ENCODE data around the gene FPR3. TPM values are rescaled to one million over a fixed set of nuclear protein-coding genes. Genes with fewer than 3 reads are reported as not detected.

Gene FPR3
- total RNA-seq, 1 donor from 2014 or later = not detected

GRCh38 chr19:51800473-51801244 is 5.7 kb downstream of the FPR3 start:
- Histone ChIP-seq H4K20me1 (ENCODE audit: low read depth) (no peaks in the 10 kb centered on the region), H3K9me3 (ENCODE audit: low read depth) (peaks cover 7% of the 10 kb centered on the region), H3K9ac (no peak overlapping the region), H3K4me2 (no peak overlapping the region), H2AFZ (replicated peaks) (no peak overlapping the region), H3K4me1 (no peaks in the 10 kb centered on the region), H3K27ac (no peak overlapping the region), H3K4me3 (no peak overlapping the region), H3K36me3 (no peaks in the 10 kb centered on the region), H3K27me3 (no peaks in the 10 kb centered on the region), H3F3A (ENCODE audit: low read depth) (no peaks in the 10 kb centered on the region), H3K79me2 (ENCODE audit: low read depth) (no peaks in the 10 kb centered on the region)
- TF ChIP-seq CTCF (IDR thresholded peaks at IDR 0.05) (no peak), EZH2 (IDR thresholded peaks at IDR 0.05) (no peak), EZH2phosphoT487 (IDR thresholded peaks at IDR 0.05) (no peak)
- Mint-ChIP-seq H3K9me3 (peaks cover 23% of the 10 kb centered on the region), H3K36me3 (no peaks in the 10 kb centered on the region), H3K27ac (no peak overlapping the region), H3K27me3 (ENCODE audit: insufficient read depth, low read depth) (peaks cover 7% of the 10 kb centered on the region), H3K4me3 (no peak overlapping the region), H3K4me1 (no peaks in the 10 kb centered on the region)
- DNase-seq (ENCODE audit: low spot score) = no peak

DNA sequence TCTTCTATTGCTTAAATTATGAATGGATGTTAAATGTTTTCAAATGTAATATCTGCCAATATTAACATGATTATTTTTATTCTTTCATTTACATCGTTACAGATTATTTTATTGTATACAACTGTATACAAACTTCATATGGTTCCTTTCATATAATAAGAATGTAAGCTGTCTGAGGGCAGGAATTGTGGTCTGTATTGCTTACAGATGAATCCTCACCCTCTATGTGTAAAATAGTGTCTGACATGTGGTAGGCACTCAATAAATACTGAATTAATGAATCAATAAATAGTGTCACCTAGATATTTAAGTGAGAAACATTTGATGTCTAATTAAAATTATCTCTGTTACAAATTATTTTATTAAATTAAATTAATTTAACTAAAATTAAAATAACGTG is 7.8 kb downstream of the FPR3 start:
- Histone ChIP-seq H2AFZ (replicated peaks) (no peak overlapping the region), H3K27me3 (no peaks in the 10 kb centered on the region), H3K79me2 (ENCODE audit: low read depth) (no peaks in the 10 kb centered on the region), H4K20me1 (ENCODE audit: low read depth) (no peaks in the 10 kb centered on the region), H3K9me3 (ENCODE audit: low read depth) (peaks cover 7% of the 10 kb centered on the region), H3K4me3 (no peak overlapping the region), H3K27ac (no peak overlapping the region), H3K9ac (no peak overlapping the region), H3K4me1 (no peaks in the 10 kb centered on the region), H3F3A (ENCODE audit: low read depth) (no peaks in the 10 kb centered on the region), H3K4me2 (no peak overlapping the region), H3K36me3 (no peaks in the 10 kb centered on the region)
- peaks cover 3% of the 10 kb centered on the region for H3K36me3 Mint-ChIP-seq
- H3K4me3 Mint-ChIP-seq = no peak overlapping the region
- peaks cover 20% of the 10 kb centered on the region for H3K9me3 Mint-ChIP-seq
- DNase-seq (ENCODE audit: low spot score) = no peak
- H3K4me1 Mint-ChIP-seq = peaks cover 16% of the 10 kb centered on the region
- peaks cover 2% of the 10 kb centered on the region for H3K27me3 Mint-ChIP-seq (ENCODE audit: insufficient read depth, low read depth)
- H3K27ac Mint-ChIP-seq = no peak overlapping the region
- TF ChIP-seq EZH2 (IDR thresholded peaks at IDR 0.05) = no peak
- TF ChIP-seq EZH2phosphoT487 (IDR thresholded peaks at IDR 0.05) = no peak
- no peak for TF ChIP-seq CTCF (IDR thresholded peaks at IDR 0.05)

DNA sequence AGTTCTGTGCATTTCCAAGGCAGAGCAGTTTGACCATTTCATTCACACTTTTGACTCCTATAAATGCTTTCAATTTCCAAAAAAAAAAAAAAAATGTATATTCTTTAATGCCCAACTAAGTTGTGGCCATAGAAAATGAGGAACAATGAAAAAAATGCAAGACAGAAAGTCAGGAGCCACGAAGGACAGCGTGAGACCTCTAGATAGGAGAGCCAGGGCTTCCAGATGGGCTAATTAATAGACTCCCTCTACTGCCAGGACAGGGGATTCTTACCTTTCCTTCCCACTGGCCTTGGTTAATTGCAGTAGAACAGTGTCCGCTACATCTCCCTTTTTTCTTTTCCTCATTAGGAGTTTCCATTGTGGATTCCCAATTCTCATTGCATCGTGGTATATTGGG is 8.6 kb downstream of the FPR3 start:
- Histone ChIP-seq H3K4me1 (no peaks in the 10 kb centered on the region), H3K27ac (no peak overlapping the region), H3K9me3 (ENCODE audit: low read depth) (peaks cover 7% of the 10 kb centered on the region), H3K79me2 (ENCODE audit: low read depth) (no peaks in the 10 kb centered on the region), H3K4me2 (no peak overlapping the region), H3K36me3 (no peaks in the 10 kb centered on the region), H2AFZ (replicated peaks) (no peak overlapping the region), H3K4me3 (no peak overlapping the region), H3K9ac (no peak overlapping the region), H3K27me3 (no peaks in the 10 kb centered on the region), H3F3A (ENCODE audit: low read depth) (no peaks in the 10 kb centered on the region), H4K20me1 (ENCODE audit: low read depth) (no peaks in the 10 kb centered on the region)
- Mint-ChIP-seq H3K36me3 (peaks cover 3% of the 10 kb centered on the region), H3K4me1 (peaks cover 21% of the 10 kb centered on the region), H3K27ac (no peak overlapping the region), H3K4me3 (no peak overlapping the region), H3K9me3 (peaks cover 20% of the 10 kb centered on the region), H3K27me3 (ENCODE audit: insufficient read depth, low read depth) (peaks cover 2% of the 10 kb centered on the region)
- no peak for DNase-seq (ENCODE audit: low spot score)
- TF ChIP-seq CTCF (IDR thresholded peaks at IDR 0.05) (no peak), EZH2 (IDR thresholded peaks at IDR 0.05) (no peak), EZH2phosphoT487 (IDR thresholded peaks at IDR 0.05) (no peak)
